Brain microvascular endothelial cell (primary cell): ENCODE measurements around the gene MACROD1.
A peak's percentile ranks its signal among the peaks of the same experiment; 100 is the strongest.

Source experiments
- DNase-seq: peaks from one replicate; pipeline ENCODE4 v3.0.0-alpha.2; 2020
- H3K27ac ChIP-seq: fragments of 250-450 bp; sonication (Bioruptor Pico); 2 replicates; pipeline ENCODE4 v1.5.1; 2020; ENCODE audit warnings: mild to moderate bottlenecking, moderate library complexity
- H3K27me3 ChIP-seq: fragments of 250-450 bp; sonication (Bioruptor Pico); replicated peaks from 2 replicates; pipeline ENCODE4 v1.5.1; 2020; ENCODE audit warnings: mild to moderate bottlenecking
- H3K36me3 ChIP-seq: fragments of 250-450 bp; sonication (Bioruptor Pico); replicated peaks from 2 replicates; pipeline ENCODE4 v1.5.1; 2020; ENCODE audit warnings: mild to moderate bottlenecking
- H3K4me3 ChIP-seq: 2 replicates; pipeline ENCODE4 v1.5.1; 2011; ENCODE audit warnings: low read depth, mild to moderate bottlenecking, control low read depth, low read length, moderate library complexity
- in situ Hi-C: cut with HindIII; loops from 2 replicates; pipeline ENCODE4 v1.10.0; 2017; ENCODE audit warnings: low sequenced_read_pairs, low pct_ligation_motif_present
- TF ChIP-seq, protein P1 (sequence below): IDR thresholded peaks from 2 replicates; pipeline ENCODE4 v1.5.1; 2011; ENCODE audit warnings: low read depth, mild to moderate bottlenecking, moderate library complexity, low read length, control low read depth, inconsistent platforms; ENCODE audit errors: missing control alignments

Gene MACROD1

DNA sequence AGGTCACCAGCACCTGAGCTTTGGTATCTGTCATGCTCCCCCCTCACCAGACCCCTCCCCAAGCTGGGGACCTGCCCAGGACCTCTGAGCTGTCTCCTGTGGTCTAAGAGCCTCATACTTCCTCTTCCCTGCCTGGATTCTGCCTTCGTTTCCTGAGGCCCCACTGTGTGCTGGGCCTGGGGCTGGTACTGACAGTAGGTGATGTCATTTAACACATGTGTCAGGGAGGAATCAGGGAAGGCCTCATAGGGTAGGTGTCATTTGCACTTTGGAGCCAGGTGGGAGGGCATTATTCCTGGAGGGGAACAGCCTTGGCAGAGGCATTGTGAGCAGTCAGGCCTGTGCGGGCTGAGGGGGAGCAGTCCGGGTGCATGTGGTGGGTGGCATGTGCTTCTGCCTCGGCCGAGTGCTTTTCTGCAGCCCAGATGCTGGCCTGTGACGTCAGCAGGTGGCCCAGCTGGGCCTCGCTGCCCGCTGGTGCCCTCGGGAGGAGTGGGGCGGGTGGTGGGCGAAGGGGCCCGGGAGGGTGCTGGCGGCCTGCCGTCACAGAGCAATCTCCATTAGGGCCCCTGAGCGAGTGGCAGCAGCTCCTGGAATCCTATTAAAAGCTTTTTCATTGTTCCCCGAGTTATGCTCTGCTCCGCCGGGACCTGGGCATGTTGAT lies 121.1 kb downstream of the MACROD1 start:
- DNase-seq, result no peak
- TF ChIP-seq, protein P1, sequence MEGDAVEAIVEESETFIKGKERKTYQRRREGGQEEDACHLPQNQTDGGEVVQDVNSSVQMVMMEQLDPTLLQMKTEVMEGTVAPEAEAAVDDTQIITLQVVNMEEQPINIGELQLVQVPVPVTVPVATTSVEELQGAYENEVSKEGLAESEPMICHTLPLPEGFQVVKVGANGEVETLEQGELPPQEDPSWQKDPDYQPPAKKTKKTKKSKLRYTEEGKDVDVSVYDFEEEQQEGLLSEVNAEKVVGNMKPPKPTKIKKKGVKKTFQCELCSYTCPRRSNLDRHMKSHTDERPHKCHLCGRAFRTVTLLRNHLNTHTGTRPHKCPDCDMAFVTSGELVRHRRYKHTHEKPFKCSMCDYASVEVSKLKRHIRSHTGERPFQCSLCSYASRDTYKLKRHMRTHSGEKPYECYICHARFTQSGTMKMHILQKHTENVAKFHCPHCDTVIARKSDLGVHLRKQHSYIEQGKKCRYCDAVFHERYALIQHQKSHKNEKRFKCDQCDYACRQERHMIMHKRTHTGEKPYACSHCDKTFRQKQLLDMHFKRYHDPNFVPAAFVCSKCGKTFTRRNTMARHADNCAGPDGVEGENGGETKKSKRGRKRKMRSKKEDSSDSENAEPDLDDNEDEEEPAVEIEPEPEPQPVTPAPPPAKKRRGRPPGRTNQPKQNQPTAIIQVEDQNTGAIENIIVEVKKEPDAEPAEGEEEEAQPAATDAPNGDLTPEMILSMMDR, result no peak
- H3K27me3 ChIP-seq, result no peaks in the 10 kb centered on the region
- in situ Hi-C loops, result no loop called here
- no peak overlapping the region for H3K27ac ChIP-seq
- H3K4me3 ChIP-seq, result no peak overlapping the region
- H3K36me3 ChIP-seq, result no peaks in the 10 kb centered on the region

DNA sequence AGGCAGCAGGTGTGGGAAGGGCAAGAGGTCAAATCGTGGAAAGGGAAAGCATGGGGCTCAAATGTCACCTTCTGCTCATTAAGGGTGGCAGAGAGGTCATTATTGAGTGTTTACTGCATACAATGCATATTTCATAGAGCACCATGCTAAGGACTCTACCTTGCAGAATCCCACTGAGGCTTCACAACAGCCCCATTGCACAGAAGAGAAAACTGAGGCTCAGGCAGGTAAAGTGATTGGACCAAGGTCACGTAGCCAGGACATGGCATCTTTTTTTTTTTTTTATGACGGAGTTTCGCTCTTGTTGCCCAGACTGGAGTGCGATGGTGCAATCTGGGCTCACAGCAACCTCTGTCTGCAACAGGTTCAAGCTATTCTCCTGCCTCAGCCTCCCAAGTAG lies 122.4 kb downstream of the MACROD1 start:
- TF ChIP-seq, protein P1, result no peak
- no peak for DNase-seq
- Histone ChIP-seq H3K36me3 (no peaks in the 10 kb centered on the region), H3K4me3 (no peak overlapping the region), H3K27ac (no peak overlapping the region), H3K27me3 (peaks cover 2% of the 10 kb centered on the region)
- in situ Hi-C loops, result no loop called here

DNA sequence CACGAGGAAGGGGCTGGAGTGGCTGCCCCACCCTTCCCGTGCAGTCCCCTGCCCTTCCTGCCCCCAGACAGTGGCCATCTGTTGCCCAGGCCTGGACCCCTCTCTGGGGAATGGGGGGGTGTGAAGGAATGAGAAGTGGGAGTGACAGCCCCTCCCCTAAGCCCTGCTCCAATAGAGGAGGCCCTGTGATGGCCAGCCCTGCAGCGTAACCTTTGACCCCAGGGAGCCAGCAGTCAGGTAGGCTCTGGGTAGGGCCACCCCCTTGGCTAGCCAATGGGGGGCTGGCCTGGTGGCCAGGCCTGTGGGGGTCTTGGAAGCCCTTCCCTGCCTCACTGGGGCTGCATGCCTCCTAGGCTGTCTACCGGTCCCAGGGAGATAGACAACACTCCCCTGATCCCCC lies 123.6 kb downstream of the MACROD1 start:
- no peak overlapping the region for H3K4me3 ChIP-seq
- in situ Hi-C loops, result no loop called here
- no peak overlapping the region for H3K27ac ChIP-seq
- DNase-seq, result no peak
- H3K36me3 ChIP-seq, result no peaks in the 10 kb centered on the region
- TF ChIP-seq, protein P1, result no peak
- H3K27me3 ChIP-seq, result peaks cover 2% of the 10 kb centered on the region

DNA sequence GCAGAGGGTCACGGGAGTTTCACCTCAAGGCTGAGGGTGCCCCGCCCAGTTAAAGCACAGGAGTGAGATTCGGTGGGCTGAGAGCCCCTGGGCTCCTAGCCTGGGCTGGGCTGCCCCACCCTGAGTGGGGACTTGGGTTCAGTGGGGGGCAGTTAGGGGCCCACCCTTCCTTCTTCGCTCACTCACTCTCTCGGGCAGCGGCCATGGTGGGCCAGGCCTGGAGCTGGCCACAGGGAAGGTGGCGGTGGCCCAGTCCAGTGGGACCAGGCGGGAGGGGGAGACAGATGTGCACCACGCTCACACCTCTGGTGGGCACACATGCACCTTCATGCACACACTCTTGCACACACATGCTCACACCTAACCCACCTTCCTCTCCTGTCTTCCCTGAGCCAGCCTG lies 124.1 kb downstream of the MACROD1 start:
- H3K4me3 ChIP-seq, result no peak overlapping the region
- peaks cover 4% of the 10 kb centered on the region for H3K27me3 ChIP-seq
- H3K27ac ChIP-seq, result no peak overlapping the region
- no peak for DNase-seq
- TF ChIP-seq, protein P1, result no peak
- H3K36me3 ChIP-seq, result no peaks in the 10 kb centered on the region
- in situ Hi-C loops, result no loop called here

DNA sequence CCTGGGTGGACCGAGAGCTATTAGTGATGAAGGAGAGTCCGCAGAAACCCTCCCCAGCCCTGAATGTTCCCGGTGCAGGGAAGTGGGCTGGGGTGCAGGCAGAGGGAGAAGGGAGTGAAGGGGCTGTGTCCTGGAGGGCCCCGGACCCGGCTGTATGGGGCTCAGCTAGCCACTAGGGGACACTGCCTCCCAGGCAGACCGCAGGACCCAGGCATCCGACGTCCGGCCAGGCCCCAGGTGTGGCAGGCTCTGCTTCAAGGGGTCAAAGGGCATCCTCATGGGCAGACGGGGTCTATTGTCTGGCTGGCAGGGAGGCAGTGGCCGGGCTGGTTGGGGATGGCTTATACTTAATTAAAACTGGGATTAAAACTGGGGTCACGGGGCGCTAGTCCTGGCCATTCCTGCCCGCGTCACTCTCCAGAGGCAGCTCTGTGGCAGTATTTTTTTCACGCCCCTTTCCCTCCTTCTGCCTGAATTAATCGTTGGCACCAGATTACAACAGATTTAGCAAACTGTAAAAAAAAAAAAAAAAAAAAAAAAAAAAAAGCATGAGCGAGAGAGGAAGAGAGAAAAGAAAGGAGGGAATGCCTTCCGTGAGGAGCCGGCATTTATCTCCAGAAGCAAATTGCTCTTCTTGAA lies 125.1 kb downstream of the MACROD1 start:
- DNase-seq, result no peak
- H3K27me3 ChIP-seq, result peaks cover 7% of the 10 kb centered on the region
- H3K27ac ChIP-seq, result no peak overlapping the region
- TF ChIP-seq, protein P1, result peak; percentile 63
- in situ Hi-C loops, result no loop called here
- no peaks in the 10 kb centered on the region for H3K36me3 ChIP-seq
- no peak overlapping the region for H3K4me3 ChIP-seq
